Measurements from ENCODE around the gene RANBP9. TPM values are rescaled to one million over a fixed set of nuclear protein-coding genes. Genes with fewer than 3 reads are reported as not detected.

RANBP9 gene
- total RNA-seq, 2 experiments from 2014 or later, result 57.2 to 74.3 TPM

GRCh38 chr6:13702809-13703302, 8.8 kb downstream of the RANBP9 start:
- Mint-ChIP-seq H3K27ac (no peak overlapping the region), H3K4me1 (peaks cover 24% of the 10 kb centered on the region), H3K9me3 (ENCODE audit: low read depth) (no peaks in the 10 kb centered on the region), H3K4me3 (no peak overlapping the region), H3K27me3 (no peaks in the 10 kb centered on the region), H3K36me3 (peaks cover 28% of the 10 kb centered on the region)
- no peak for DNase-seq
- CTCF ChIA-PET, result interaction anchor here (1.2 kb wide), 1 partner anchor 12 kb away, joined by 3 read pairs; no protein-coding TSS in a partner anchor
- ATAC-seq, result no peak

- DNase-seq (no peak), ATAC-seq (no peak)
- Mint-ChIP-seq H3K27me3 (no peaks in the 10 kb centered on the region), H3K9me3 (ENCODE audit: low read depth) (no peaks in the 10 kb centered on the region), H3K4me1 (peaks cover 41% of the 10 kb centered on the region), H3K36me3 (peaks cover 27% of the 10 kb centered on the region), H3K4me3 (no peak overlapping the region), H3K27ac (no peak overlapping the region)
- CTCF ChIA-PET, result no interaction called here
Observed at GRCh38 chr6:13700232-13700631, 11.4 kb downstream of the RANBP9 start.

DNA sequence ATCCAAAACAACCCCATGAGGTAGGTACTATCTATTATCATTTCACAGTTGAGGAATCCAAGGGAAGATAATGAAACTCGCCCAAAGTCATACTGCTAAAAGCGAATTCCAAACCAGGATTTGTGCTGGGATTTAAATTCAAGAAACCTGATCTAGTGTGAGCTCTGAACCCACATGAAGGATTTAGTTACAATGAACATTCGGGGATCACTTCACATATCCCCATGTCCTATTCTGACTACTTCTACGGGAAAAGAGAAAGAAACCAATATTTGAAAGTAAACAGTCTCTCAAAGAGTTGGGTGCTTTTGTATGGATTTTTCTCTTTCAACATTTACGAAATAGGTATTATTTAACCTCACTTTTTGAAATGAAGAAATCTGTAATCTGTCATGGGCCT, 12.9 kb downstream of the RANBP9 start:
- ATAC-seq, result no peak
- Mint-ChIP-seq H3K4me1 (peaks cover 52% of the 10 kb centered on the region), H3K27ac (no peak overlapping the region), H3K27me3 (no peaks in the 10 kb centered on the region), H3K36me3 (peaks cover 36% of the 10 kb centered on the region), H3K4me3 (no peak overlapping the region), H3K9me3 (ENCODE audit: low read depth) (no peaks in the 10 kb centered on the region)
- CTCF ChIA-PET, result interaction anchor here (1.9 kb wide), 1 partner anchor 14 kb away, joined by 5 read pairs; no protein-coding TSS in a partner anchor
- DNase-seq, result no peak

DNA sequence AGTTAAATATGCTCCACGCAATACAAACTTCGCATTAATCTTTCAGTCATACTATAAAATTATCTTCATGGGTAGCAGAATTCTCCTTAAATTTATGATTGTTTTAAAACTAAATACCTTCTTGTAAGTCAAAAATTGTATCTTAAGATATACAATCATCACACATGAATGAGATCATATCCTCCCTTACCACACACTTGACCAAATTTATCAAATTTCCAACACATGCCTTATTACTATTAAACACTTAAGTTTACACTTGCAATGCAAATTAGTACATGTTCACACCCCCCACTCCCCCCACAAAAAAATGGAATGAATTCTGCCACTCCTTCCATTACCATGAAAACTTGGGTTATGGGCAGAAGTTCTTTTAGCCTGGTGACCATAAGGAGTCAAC, 13.8 kb downstream of the RANBP9 start:
- peaks cover 39% of the 10 kb centered on the region for H3K36me3 Mint-ChIP-seq
- H3K9me3 Mint-ChIP-seq (ENCODE audit: low read depth), result no peaks in the 10 kb centered on the region
- H3K4me3 Mint-ChIP-seq, result no peak overlapping the region

DNA sequence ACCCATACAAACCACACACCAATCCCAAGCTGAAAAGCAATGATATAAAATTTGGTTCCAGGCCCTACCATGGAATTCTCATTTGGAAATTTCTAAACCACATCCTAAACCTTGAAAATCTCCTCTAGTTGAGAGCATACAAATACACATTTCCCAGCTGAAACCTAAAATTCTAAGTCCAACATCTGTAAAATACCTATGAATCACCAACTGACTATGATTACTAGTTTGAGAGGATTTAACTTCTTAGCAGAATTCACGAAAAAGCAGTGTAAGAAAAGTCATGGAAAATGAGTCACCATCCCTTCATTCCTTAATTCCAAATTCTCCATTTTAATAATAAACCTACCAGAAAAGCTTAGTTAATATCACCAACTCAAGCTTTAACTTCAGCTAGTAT, 15.4 kb downstream of the RANBP9 start:
- H3K36me3 Mint-ChIP-seq, result peaks cover 43% of the 10 kb centered on the region
- ATAC-seq (no peak), DNase-seq (no peak)
- peak overlapping the region; percentile 44 for H3K27ac Mint-ChIP-seq
- H3K9me3 Mint-ChIP-seq (ENCODE audit: low read depth), result no peaks in the 10 kb centered on the region
- no peak overlapping the region for H3K4me3 Mint-ChIP-seq
- no peaks in the 10 kb centered on the region for H3K27me3 Mint-ChIP-seq
- CTCF ChIA-PET, result interaction anchor here (0.7 to 3.5 kb wide), 9 partner anchors 8 to 128 kb away, joined by 3 to 20 read pairs (median 3); partner anchors contain the start of genes NOL7 and RANBP9
- H3K4me1 Mint-ChIP-seq, result peaks cover 51% of the 10 kb centered on the region

More for the DNA sequence above, 13.8 kb downstream of the RANBP9 start:
- DNase-seq, result no peak
- Mint-ChIP-seq H3K27me3 (no peaks in the 10 kb centered on the region), H3K4me1 (peaks cover 52% of the 10 kb centered on the region), H3K27ac (peak overlapping the region; percentile 56)
- ATAC-seq, result no peak
- CTCF ChIA-PET, result interaction anchor here (1.4 to 3.5 kb wide), 3 partner anchors 13 to 83 kb away, joined by 3 to 20 read pairs (median 5); partner anchors contain the start of gene NOL7

DNA sequence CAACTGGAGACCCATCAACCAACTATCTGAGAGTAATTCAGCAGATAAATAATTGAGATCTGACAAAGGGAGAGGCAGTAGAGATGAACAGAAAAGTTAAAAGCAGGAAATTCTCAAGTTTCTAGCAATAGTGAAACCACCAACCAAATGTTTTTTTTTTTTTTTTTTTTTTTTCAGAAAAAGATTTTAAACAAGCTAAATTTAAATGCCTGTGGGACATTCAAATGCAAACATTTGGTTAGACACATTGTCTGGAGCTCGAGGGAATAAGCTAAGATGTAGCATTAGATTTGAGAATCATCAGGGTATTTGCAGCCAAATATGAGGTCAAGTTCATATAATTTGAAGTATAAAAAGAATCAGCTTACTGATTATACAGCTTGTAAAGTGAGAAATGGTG, 16.4 kb downstream of the RANBP9 start:
- Mint-ChIP-seq H3K9me3 (ENCODE audit: low read depth) (no peaks in the 10 kb centered on the region), H3K27ac (peak overlapping the region; percentile 79), H3K36me3 (peaks cover 42% of the 10 kb centered on the region), H3K4me1 (peaks cover 46% of the 10 kb centered on the region), H3K27me3 (no peaks in the 10 kb centered on the region), H3K4me3 (peak overlapping the region; percentile 25)
- DNase-seq (no peak), ATAC-seq (peak; percentile 36)
- CTCF ChIA-PET, result interaction anchor here (0.7 to 3.5 kb wide), 12 partner anchors 9 to 358 kb away, joined by 3 to 20 read pairs (median 4); partner anchors contain the start of genes NOL7 and RANBP9

DNA sequence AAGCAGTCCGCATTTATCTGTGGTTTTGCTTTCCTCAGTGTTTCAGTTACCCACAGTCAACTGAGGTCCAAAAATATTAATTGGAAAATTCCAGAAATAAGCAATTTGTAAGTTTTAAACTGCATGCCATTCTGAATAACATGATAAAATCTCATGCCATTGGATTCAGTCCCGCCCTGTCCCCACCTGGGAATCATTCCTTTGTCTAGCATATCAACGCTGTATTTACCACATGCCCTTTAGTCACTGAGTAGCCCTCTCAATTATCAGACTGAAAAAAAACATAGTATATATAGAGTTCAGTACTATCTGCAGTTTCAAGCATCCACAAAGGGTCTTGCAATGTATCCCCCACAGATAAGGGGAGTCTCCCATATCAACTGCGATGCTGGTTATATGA, 17.1 kb downstream of the RANBP9 start:
- no peaks in the 10 kb centered on the region for H3K27me3 Mint-ChIP-seq
- no peaks in the 10 kb centered on the region for H3K9me3 Mint-ChIP-seq (ENCODE audit: low read depth)
- ATAC-seq (no peak), DNase-seq (no peak)
- H3K36me3 Mint-ChIP-seq, result peaks cover 46% of the 10 kb centered on the region
- CTCF ChIA-PET, result interaction anchor here (1.4 to 3.5 kb wide), 6 partner anchors 10 to 119 kb away, joined by 4 to 20 read pairs (median 6); partner anchors contain the start of genes NOL7 and RANBP9
- H3K4me1 Mint-ChIP-seq, result peaks cover 49% of the 10 kb centered on the region
- no peak overlapping the region for H3K27ac Mint-ChIP-seq
- H3K4me3 Mint-ChIP-seq, result no peak overlapping the region

DNA sequence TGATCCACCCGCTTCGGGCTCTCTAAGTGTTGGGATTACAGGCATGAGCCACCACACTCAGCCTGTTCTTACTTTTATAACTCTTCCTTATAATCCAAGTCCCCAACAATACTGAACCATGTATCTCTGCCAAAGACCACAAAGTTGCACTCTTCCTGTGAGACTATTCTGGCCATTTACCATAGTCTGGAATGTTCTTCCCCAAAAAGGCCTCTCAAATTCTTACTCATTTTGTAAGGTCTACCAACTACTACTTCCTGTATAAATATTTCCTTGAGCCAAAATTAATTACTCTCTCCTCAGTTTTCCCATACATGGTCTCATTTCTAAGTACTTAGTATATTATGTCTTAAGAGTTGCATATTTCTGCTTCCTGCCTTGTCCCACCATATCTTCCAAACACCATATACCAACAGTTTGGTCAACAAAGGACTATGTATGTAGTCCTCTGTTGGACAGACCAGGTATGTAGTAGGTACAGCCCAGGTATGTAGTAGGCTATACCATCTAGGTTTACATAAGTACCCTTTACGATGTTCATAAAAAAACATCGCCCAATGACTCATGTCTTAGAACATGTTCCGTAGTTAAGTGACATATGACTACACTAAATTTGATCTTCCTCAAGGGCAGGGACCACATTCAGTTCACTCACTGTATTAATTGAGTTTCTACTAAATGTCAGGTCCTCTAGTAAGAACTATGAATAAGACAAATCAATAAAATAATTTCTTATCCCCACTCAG, 22.0 kb downstream of the RANBP9 start:
- Mint-ChIP-seq H3K36me3 (peaks cover 44% of the 10 kb centered on the region), H3K27ac (no peak overlapping the region), H3K4me3 (no peak overlapping the region), H3K4me1 (peaks cover 42% of the 10 kb centered on the region), H3K9me3 (ENCODE audit: low read depth) (no peaks in the 10 kb centered on the region), H3K27me3 (no peaks in the 10 kb centered on the region)
- DNase-seq, result no peak
- CTCF ChIA-PET, result interaction anchor here (0.6 to 1.1 kb wide), 2 partner anchors 12 to 17 kb away, joined by 3 read pairs; no protein-coding TSS in a partner anchor
- no peak for ATAC-seq

GRCh38 chr6:13688692-13689196, 22.9 kb downstream of the RANBP9 start:
- Mint-ChIP-seq H3K27ac (no peak overlapping the region), H3K9me3 (ENCODE audit: low read depth) (no peaks in the 10 kb centered on the region), H3K4me3 (no peak overlapping the region), H3K36me3 (peaks cover 45% of the 10 kb centered on the region), H3K27me3 (no peaks in the 10 kb centered on the region), H3K4me1 (peaks cover 43% of the 10 kb centered on the region)
- no peak for ATAC-seq
- DNase-seq, result no peak
- CTCF ChIA-PET, result interaction anchor here (0.6 to 1.8 kb wide), 3 partner anchors 16 to 74 kb away, joined by 3 to 6 read pairs (median 3); partner anchors contain the start of gene NOL7

- Mint-ChIP-seq H3K9me3 (ENCODE audit: low read depth) (no peaks in the 10 kb centered on the region), H3K4me1 (peaks cover 45% of the 10 kb centered on the region), H3K27me3 (no peaks in the 10 kb centered on the region), H3K36me3 (peaks cover 44% of the 10 kb centered on the region), H3K4me3 (no peak overlapping the region), H3K27ac (peak overlapping the region; percentile 25)
- ATAC-seq (peak; percentile 63), DNase-seq (no peak)
- CTCF ChIA-PET, result interaction anchor here (0.7 to 1.8 kb wide), 2 partner anchors 31 to 73 kb away, joined by 3 to 6 read pairs; partner anchors contain the start of gene NOL7
Observed at GRCh38 chr6:13687917-13688351, 23.7 kb downstream of the RANBP9 start.

- Mint-ChIP-seq H3K4me1 (peaks cover 56% of the 10 kb centered on the region), H3K9me3 (ENCODE audit: low read depth) (no peaks in the 10 kb centered on the region), H3K4me3 (no peak overlapping the region), H3K27ac (no peak overlapping the region), H3K27me3 (no peaks in the 10 kb centered on the region), H3K36me3 (peaks cover 42% of the 10 kb centered on the region)
- ATAC-seq, result no peak
- CTCF ChIA-PET, result interaction anchor here (0.8 to 1.7 kb wide), 3 partner anchors 10 to 16 kb away, joined by 3 to 5 read pairs (median 4); no protein-coding TSS in a partner anchor
- no peak for DNase-seq
Observed at GRCh38 chr6:13684855-13685254, 26.8 kb downstream of the RANBP9 start.

DNA sequence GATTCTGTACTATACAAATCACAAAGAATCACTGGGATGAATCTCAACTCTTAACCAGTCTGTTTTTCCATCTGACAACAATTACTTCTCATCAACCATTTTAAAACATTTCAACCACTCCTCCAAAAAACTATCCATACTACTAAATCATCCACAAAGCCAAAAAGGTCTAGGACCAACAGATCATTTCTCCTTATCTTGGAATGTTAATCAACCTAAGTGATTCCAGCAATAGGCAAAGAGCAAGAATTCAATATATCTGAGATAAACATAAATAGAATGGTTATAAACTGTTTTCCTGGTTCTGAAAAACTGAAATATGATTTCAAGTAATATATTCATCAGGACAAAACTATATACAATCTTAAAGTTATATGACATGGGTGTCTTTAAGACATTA, 28.6 kb downstream of the RANBP9 start:
- no peaks in the 10 kb centered on the region for H3K27me3 Mint-ChIP-seq
- CTCF ChIA-PET, result no interaction called here
- H3K4me1 Mint-ChIP-seq, result peaks cover 40% of the 10 kb centered on the region

DNA sequence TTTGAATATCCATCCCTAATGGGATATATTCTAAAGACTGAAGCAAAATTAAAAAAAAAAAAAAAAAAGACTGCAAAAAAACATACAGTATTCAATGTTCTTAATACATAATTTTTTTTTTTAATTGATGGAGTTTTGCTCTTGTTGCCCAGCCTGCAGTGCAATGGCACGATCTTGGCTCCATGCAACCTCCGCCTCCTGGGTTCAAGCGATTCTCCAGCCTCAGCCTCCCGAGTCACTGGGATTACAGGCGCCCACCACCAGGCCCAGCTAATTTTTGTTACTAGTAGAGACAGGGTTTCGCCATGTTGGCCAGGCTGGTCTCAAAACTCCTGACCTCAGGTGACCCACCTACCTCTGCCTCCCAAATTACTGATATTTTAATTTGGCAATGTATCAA, 29.3 kb downstream of the RANBP9 start:
- Mint-ChIP-seq H3K27me3 (no peaks in the 10 kb centered on the region), H3K4me1 (peaks cover 33% of the 10 kb centered on the region), H3K36me3 (peaks cover 42% of the 10 kb centered on the region), H3K9me3 (ENCODE audit: low read depth) (no peaks in the 10 kb centered on the region), H3K27ac (peak overlapping the region; percentile 85), H3K4me3 (no peak overlapping the region)
- CTCF ChIA-PET, result no interaction called here
- ATAC-seq (no peak), DNase-seq (no peak)

More for the DNA sequence above, 28.6 kb downstream of the RANBP9 start:
- no peak overlapping the region for H3K4me3 Mint-ChIP-seq
- DNase-seq, result no peak
- no peak for ATAC-seq
- H3K9me3 Mint-ChIP-seq (ENCODE audit: low read depth), result no peaks in the 10 kb centered on the region
- peaks cover 43% of the 10 kb centered on the region for H3K36me3 Mint-ChIP-seq
- peak overlapping the region; percentile 37 for H3K27ac Mint-ChIP-seq

All from activated CD8-positive, alpha-beta memory T cell treated with anti-CD3 and anti-CD28 coated beads, Interleukin-2, amount 10 ng/mL, durations not matched to agents 7 days and 5 days (primary cell).